ENCODE results near the gene OTUB2. TPM values are rescaled to one million over a fixed set of nuclear protein-coding genes. Genes with fewer than 3 reads are reported as not detected.

OTUB2 gene
- total RNA-seq, 1 experiment from 2014 or later = 7.7 TPM

DNA sequence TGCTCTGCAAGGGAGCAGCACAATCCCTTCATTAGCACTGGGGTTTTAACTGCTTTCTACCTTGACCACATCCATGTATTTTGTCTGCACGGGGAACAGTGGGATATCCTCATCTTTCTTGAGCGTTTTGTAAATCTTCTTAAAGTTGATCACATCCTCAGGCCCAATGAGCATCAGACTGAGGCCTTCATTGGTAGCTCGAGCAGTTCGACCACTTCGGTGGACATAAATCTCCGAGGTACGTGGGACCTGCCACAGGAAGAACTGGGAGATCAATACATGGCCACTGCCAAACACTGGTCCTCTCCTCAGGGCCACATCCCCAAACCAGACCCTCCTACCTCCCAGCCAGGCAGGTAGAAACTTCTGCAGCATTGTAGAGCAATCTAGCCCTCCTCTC is 28.8 kb downstream of the OTUB2 start:
- TF ChIP-seq EZH2 (IDR thresholded peaks at IDR 0.05; ENCODE audit: low read length, unreplicated experiment) (no peak), EZH2phosphoT487 (IDR thresholded peaks at IDR 0.05; ENCODE audit: borderline replicate concordance, low read length) (no peak)
- TF ChIP-seq, protein P1, sequence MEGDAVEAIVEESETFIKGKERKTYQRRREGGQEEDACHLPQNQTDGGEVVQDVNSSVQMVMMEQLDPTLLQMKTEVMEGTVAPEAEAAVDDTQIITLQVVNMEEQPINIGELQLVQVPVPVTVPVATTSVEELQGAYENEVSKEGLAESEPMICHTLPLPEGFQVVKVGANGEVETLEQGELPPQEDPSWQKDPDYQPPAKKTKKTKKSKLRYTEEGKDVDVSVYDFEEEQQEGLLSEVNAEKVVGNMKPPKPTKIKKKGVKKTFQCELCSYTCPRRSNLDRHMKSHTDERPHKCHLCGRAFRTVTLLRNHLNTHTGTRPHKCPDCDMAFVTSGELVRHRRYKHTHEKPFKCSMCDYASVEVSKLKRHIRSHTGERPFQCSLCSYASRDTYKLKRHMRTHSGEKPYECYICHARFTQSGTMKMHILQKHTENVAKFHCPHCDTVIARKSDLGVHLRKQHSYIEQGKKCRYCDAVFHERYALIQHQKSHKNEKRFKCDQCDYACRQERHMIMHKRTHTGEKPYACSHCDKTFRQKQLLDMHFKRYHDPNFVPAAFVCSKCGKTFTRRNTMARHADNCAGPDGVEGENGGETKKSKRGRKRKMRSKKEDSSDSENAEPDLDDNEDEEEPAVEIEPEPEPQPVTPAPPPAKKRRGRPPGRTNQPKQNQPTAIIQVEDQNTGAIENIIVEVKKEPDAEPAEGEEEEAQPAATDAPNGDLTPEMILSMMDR (conservative IDR thresholded peaks at IDR 0.05; ENCODE audit: low read depth, low read length) = no peak
- no peaks in the 10 kb centered on the region for H3K79me2 ChIP-seq (ENCODE audit: low read length)
- intact Hi-C loops (cut with micrococcal nuclease) = no loop called here
- ATAC-seq (no peak), DNase-seq (no peak)
- CTCF ChIA-PET = no interaction called here
- no peak overlapping the region for H3K4me3 ChIP-seq (ENCODE audit: low read length)
- no peak overlapping the region for H2AFZ ChIP-seq (ENCODE audit: low read length)
- no peak overlapping the region for H3K27ac ChIP-seq (ENCODE audit: low read length)
- peaks cover 69% of the 10 kb centered on the region for H3K36me3 ChIP-seq (ENCODE audit: low read depth, low read length)
- no peaks in the 10 kb centered on the region for H3K9me3 ChIP-seq (ENCODE audit: low read length)
- no peaks in the 10 kb centered on the region for H3K4me1 ChIP-seq (ENCODE audit: insufficient read depth, low read length)
- H3F3A ChIP-seq (ENCODE audit: low read length, unreplicated experiment) = no peaks in the 10 kb centered on the region
- H4K20me1 ChIP-seq (ENCODE audit: low read length) = peaks cover 12% of the 10 kb centered on the region
- no peaks in the 10 kb centered on the region for H3K9me2 ChIP-seq (replicated peaks; ENCODE audit: low read length)
- no TSS peak for BruUV-seq (replicated peaks)
- H3K27me3 ChIP-seq (ENCODE audit: low read length) = no peaks in the 10 kb centered on the region
- POLR2A ChIA-PET (ENCODE audit: unreplicated experiment) = no interaction called here
- no peak overlapping the region for H3K4me2 ChIP-seq (ENCODE audit: low read length)
- no peak overlapping the region for H3K9ac ChIP-seq (ENCODE audit: low read length)

DNA sequence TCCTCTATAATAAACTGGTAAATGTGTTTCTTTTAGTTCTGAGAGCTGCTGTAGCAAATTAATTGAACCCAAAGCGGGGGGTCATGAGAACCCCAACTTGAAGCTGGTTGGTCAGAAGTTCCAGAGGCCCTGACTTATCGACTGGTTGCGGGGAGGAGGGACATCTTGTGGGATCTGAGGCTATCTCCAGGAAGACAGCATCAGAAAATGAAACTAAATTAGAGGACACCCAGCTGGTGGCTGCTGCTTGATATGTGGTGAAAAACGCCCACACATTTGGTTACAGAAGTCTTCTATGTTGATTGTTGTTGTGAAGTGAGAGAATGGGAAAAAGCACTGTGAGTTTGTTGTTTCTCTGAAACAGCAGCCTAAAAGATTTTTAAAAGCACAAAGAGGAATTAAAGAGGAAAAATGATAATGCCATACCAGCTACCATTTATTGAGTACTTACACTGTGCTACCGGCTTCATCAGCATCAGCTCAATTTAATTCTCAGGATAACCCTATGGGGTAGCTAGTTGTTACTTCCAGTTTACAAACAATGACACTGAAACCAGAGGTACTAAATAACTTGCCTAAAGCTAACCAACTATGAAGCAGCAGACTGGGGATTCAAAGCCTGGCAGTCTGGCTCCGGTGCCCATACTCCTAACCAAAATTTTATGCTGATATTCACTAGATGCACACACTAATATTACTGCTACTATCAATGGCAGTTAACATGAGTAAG is 30.6 kb downstream of the OTUB2 start:
- H2AFZ ChIP-seq (ENCODE audit: low read length) = no peak overlapping the region
- H3K4me2 ChIP-seq (ENCODE audit: low read length) = no peak overlapping the region
- peaks cover 76% of the 10 kb centered on the region for H3K36me3 ChIP-seq (ENCODE audit: low read depth, low read length)
- BruUV-seq (replicated peaks) = no TSS peak
- DNase-seq (no peak), ATAC-seq (no peak)
- H3K4me3 ChIP-seq (ENCODE audit: low read length) = no peak overlapping the region
- no peaks in the 10 kb centered on the region for H3K27me3 ChIP-seq (ENCODE audit: low read length)
- no peak overlapping the region for H3K9ac ChIP-seq (ENCODE audit: low read length)
- H4K20me1 ChIP-seq (ENCODE audit: low read length) = peaks cover 12% of the 10 kb centered on the region
- no peak overlapping the region for H3K27ac ChIP-seq (ENCODE audit: low read length)
- H3K4me1 ChIP-seq (ENCODE audit: insufficient read depth, low read length) = no peaks in the 10 kb centered on the region
- no peaks in the 10 kb centered on the region for H3K9me3 ChIP-seq (ENCODE audit: low read length)
- ChIA-PET CTCF (no interaction called here), POLR2A (ENCODE audit: unreplicated experiment) (interaction anchor here (0.5 kb wide), 1 partner anchor 9 kb away, joined by 3 read pairs; no protein-coding TSS in a partner anchor)
- intact Hi-C loops (cut with micrococcal nuclease) = no loop called here
- H3K9me2 ChIP-seq (replicated peaks; ENCODE audit: low read length) = no peaks in the 10 kb centered on the region
- peaks cover 13% of the 10 kb centered on the region; the same call in 1 of the 2 replicates for H3K79me2 ChIP-seq (ENCODE audit: low read length)
- TF ChIP-seq EZH2 (IDR thresholded peaks at IDR 0.05; ENCODE audit: low read length, unreplicated experiment) (no peak), EZH2phosphoT487 (IDR thresholded peaks at IDR 0.05; ENCODE audit: borderline replicate concordance, low read length) (no peak)
- TF ChIP-seq, protein P1 (conservative IDR thresholded peaks at IDR 0.05; ENCODE audit: low read depth, low read length) = no peak
- no peaks in the 10 kb centered on the region for H3F3A ChIP-seq (ENCODE audit: low read length, unreplicated experiment)

DNA sequence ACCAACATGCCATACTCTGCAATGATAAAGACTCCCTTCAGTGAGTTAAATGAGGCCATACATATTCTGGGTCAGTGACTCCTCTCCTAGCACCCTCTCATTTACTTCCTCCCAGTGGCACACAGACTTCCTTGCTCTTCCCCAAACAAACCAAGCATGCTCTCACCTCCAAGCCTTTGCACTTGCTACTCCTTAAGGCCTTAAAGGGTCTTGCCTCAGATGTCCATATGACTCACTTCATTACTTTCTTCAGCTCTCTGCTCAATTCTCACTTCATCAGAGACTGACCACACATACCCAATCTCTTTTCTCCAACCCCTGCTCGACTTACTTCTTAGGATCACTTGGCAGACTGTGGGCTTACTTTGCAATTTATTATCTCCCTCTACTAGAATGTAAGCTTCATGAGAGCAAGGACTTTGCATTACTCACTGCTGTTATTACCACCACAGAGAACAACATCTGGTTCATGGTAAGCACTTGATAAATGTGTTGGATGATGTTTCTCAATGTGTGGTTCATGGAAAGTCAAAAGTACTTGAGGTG is 32.1 kb downstream of the OTUB2 start:
- Histone ChIP-seq H3K4me1 (ENCODE audit: insufficient read depth, low read length) (peaks cover 7% of the 10 kb centered on the region; the same call in 1 of the 2 replicates), H3F3A (ENCODE audit: low read length, unreplicated experiment) (no peaks in the 10 kb centered on the region), H3K4me3 (ENCODE audit: low read length) (no peak overlapping the region), H3K9me3 (ENCODE audit: low read length) (no peaks in the 10 kb centered on the region), H3K36me3 (ENCODE audit: low read depth, low read length) (peaks cover 71% of the 10 kb centered on the region), H3K27ac (ENCODE audit: low read length) (no peak overlapping the region), H2AFZ (ENCODE audit: low read length) (no peak overlapping the region), H3K27me3 (ENCODE audit: low read length) (no peaks in the 10 kb centered on the region), H3K79me2 (ENCODE audit: low read length) (peaks cover 27% of the 10 kb centered on the region), H3K9me2 (replicated peaks; ENCODE audit: low read length) (no peaks in the 10 kb centered on the region), H4K20me1 (ENCODE audit: low read length) (peaks cover 17% of the 10 kb centered on the region), H3K9ac (ENCODE audit: low read length) (no peak overlapping the region), H3K4me2 (ENCODE audit: low read length) (no peak overlapping the region)
- ChIA-PET POLR2A (ENCODE audit: unreplicated experiment) (no interaction called here), CTCF (no interaction called here)
- TF ChIP-seq EZH2 (IDR thresholded peaks at IDR 0.05; ENCODE audit: low read length, unreplicated experiment) (no peak), EZH2phosphoT487 (IDR thresholded peaks at IDR 0.05; ENCODE audit: borderline replicate concordance, low read length) (no peak)
- TF ChIP-seq, protein P1 (conservative IDR thresholded peaks at IDR 0.05; ENCODE audit: low read depth, low read length) = no peak
- DNase-seq = no peak
- ATAC-seq = no peak
- BruUV-seq (replicated peaks) = no TSS peak
- intact Hi-C loops (cut with micrococcal nuclease) = no loop called here

All from PC-3 (cell line).